K562 (cell line): ENCODE measurements around the gene CLCN6. TPM values are rescaled to one million over a fixed set of nuclear protein-coding genes. Genes with fewer than 3 reads are reported as not detected.
A peak's percentile ranks its signal among the peaks of the same experiment; 100 is the strongest.

Experiments
- ATAC-seq: fragments of 200-7000 bp; cut with Tn5 transposase; 3 replicates; pipeline ENCODE4 v1.9.1; 2020; ENCODE audit warnings: moderate library complexity
- BruUV-seq: library from RNA; stranded (reverse); fragments of 400-500 nt; replicated peaks from 2 replicates; lab custom pipeline; 2021; lab: Mats Ljungman, UMichigan
- CTCF ChIA-PET: fragments of 300-600 bp; formaldehyde crosslinking; extraction: SDS; loops from one replicate; lab custom pipeline; 2021; ENCODE audit warnings: low intra/inter-chr PET ratio; lab: Yijun Ruan, JAX
- POLR2A ChIA-PET: fragments of 300-600, 350-650 bp; sonication (Branson Sonifier 250); formaldehyde crosslinking; extraction: SDS; loops from one replicate; lab custom pipeline; 2021; ENCODE audit warnings: antibody characterized with exemption, inconsistent platforms; lab: Yijun Ruan, JAX
- DNase-seq, 4 experiments: peaks; one replicate each; pipeline versions ENCODE4 v3.0.0 to v3.0.0-alpha.2; 2011 to 2018; ENCODE audit warnings: low spot score in 3 of 4, mixed read lengths in 3 of 4; ENCODE audit errors: extremely low read depth in 1 of 4
- FAIRE-seq: peaks from 2 replicates; lab custom pipeline; 2011; peaks lifted over from hg19 to GRCh38; lab: Jason Lieb, UNC
- H2AFZ ChIP-seq: 2 replicates; pipeline ENCODE4 v1.6.0; 2011; ENCODE audit warnings: low read depth, low read length, control low read depth, inconsistent platforms
- H3K27ac ChIP-seq: fragments of 200-600 bp; 3 replicates; pipeline ENCODE4 v1.8.0; 2011; ENCODE audit warnings: low read depth, mild to moderate bottlenecking, control low read depth, inconsistent platforms, low read length, moderate library complexity, mixed read lengths; ENCODE audit errors: extremely low read depth
- H3K27me3 ChIP-seq, 2 experiments: fragments of 300-600 bp in 1 of 2; 2 replicates in 1 of 2; 3 replicates in 1 of 2; pipeline versions ENCODE4 v1.6.0 to v1.8.0; 2011; ENCODE audit warnings: inconsistent platforms in 2 of 2, low read length in 2 of 2, mild to moderate bottlenecking in 1 of 2, mixed read lengths in 1 of 2, moderate library complexity in 1 of 2; ENCODE audit not compliant: control insufficient read depth in 2 of 2, insufficient read depth in 2 of 2
- H3K36me3 ChIP-seq: fragments of 300-600 bp; 3 replicates; pipeline ENCODE4 v1.8.0; 2011; ENCODE audit warnings: mild to moderate bottlenecking, low read length, inconsistent platforms; ENCODE audit not compliant: control insufficient read depth, insufficient read depth
- H3K4me1 ChIP-seq, 2 experiments: fragments of 200-600 bp in 1 of 2; replicated peaks in 1 of 2; 2 replicates in 1 of 2; 3 replicates in 1 of 2; pipeline versions ENCODE4 v1.5.1 to v1.8.0; 2011; ENCODE audit warnings: inconsistent platforms in 2 of 2, low read length in 2 of 2, mild to moderate bottlenecking in 1 of 2, mixed read lengths in 1 of 2, moderate library complexity in 1 of 2; ENCODE audit not compliant: control insufficient read depth in 2 of 2, insufficient read depth in 2 of 2
- H3K4me2 ChIP-seq: 2 replicates; pipeline ENCODE4 v1.6.1; 2011; ENCODE audit warnings: low read length, control low read depth, inconsistent platforms, mixed read lengths; ENCODE audit not compliant: insufficient read depth
- H3K4me3 ChIP-seq: fragments of 200-600 bp; sonication (generic), shearing (Covaris generic); 2 replicates; pipeline ENCODE4 v1.5.1; 2016; ENCODE audit warnings: control low read depth, inconsistent platforms
- H3K79me2 ChIP-seq: fragments of 200-600 bp; 3 replicates; pipeline ENCODE4 v1.8.0; 2011; ENCODE audit warnings: low read length, inconsistent platforms; ENCODE audit not compliant: control insufficient read depth, insufficient read depth
- H3K9ac ChIP-seq, 2 experiments: 2 replicates each; pipeline versions ENCODE4 v1.6.0 to v1.6.1; 2011; ENCODE audit warnings: low read depth in 2 of 2, low read length in 2 of 2, control low read depth in 1 of 2, inconsistent platforms in 1 of 2, mild to moderate bottlenecking in 1 of 2, mixed read lengths in 1 of 2; ENCODE audit not compliant: insufficient read depth in 1 of 2
- H3K9me1 ChIP-seq: one replicate; pipeline ENCODE4 v1.6.0; 2011; ENCODE audit warnings: inconsistent platforms, mild to moderate bottlenecking, low read length, moderate library complexity; ENCODE audit not compliant: control insufficient read depth, insufficient read depth
- H3K9me3 ChIP-seq: replicated peaks from 2 replicates; pipeline ENCODE4 v1.5.1; 2011; ENCODE audit warnings: low read depth, low read length, inconsistent platforms; ENCODE audit not compliant: control insufficient read depth, insufficient read depth
- H4K20me1 ChIP-seq: replicated peaks from 2 replicates; pipeline ENCODE4 v1.6.1; 2011; ENCODE audit warnings: low read length, inconsistent platforms, mixed read lengths; ENCODE audit not compliant: control insufficient read depth, insufficient read depth
- KLF16 ChIP-seq: IDR thresholded peaks from 2 replicates; pipeline ENCODE4 v1.6.1; 2016; ENCODE audit warnings: antibody characterized with exemption
- POLR2G ChIP-seq: fragments of 200-400 bp; formaldehyde crosslinking; IDR thresholded peaks from 2 replicates; pipeline ENCODE4 v1.6.1; 2017; ENCODE audit warnings: low read depth, mild to moderate bottlenecking, antibody characterized with exemption, low read length, moderate library complexity
- RBFOX2 ChIP-seq: fragments of 200-400 bp; formaldehyde crosslinking; IDR thresholded peaks from 2 replicates; pipeline ENCODE4 v1.6.1; 2017; ENCODE audit warnings: low read depth, mild to moderate bottlenecking, low read length, moderate library complexity
- WGBS: fragments of 100-300 bp; shearing (Covaris generic); methylation state at CpG from one replicate; pipeline ENCODE4 v1.1.6; 2016; ENCODE audit warnings: low coverage, mixed read lengths; ENCODE audit not compliant: insufficient coverage; ENCODE audit errors: missing lambda C conversion rate; 5-methylcytosine and 5-hydroxymethylcytosine counted together
- in situ Hi-C: fragments of 300-500 bp; cut with MboI; formaldehyde crosslinking; loops from 4 replicates; pipeline ENCODE4 v1.15.0; 2018; ENCODE audit warnings: inconsistent platforms, mixed read lengths
- intact Hi-C: fragments of 100-400 bp; cut with micrococcal nuclease; formaldehyde crosslinking; loops from 2 replicates; pipeline ENCODE4 v1.14.2; 2022
- polyA plus RNA-seq, 8 experiments: library from polyadenylated mRNA; depleted of rRNA in 4 of 8; stranded (reverse) in 5 of 8; unstranded in 3 of 8; fragments of >200 nt; fragmentation: Nextera tagmentation in 2 of 8; fragmentation: Illumina TruSeq in 1 of 8; extraction: Ambion mirVana in 2 of 8; extraction: Trizol in 1 of 8; gene quantifications; 2 replicates each; pipeline versions ENCODE4 v1.2.1 to v1.2.3, GENCODE V29; 2011 to 2014; ENCODE audit warnings: inconsistent platforms in 1 of 8, missing spikeins in 1 of 8
- total RNA-seq, 7 experiments: library from RNA; depleted of rRNA in 6 of 7; stranded (reverse); fragments of >200 nt in 6 of 7; fragmentation: Illumina TruSeq in 2 of 7; extraction: Trizol in 2 of 7; gene quantifications; 2 replicates each; pipeline versions ENCODE4 v1.2.1 to v1.2.3, GENCODE V29; 2011 to 2021; ENCODE audit warnings: low replicate concordance in 1 of 7

CLCN6 gene
- total and polyA plus RNA-seq, 9 of the 15 experiments (the other 6 are each of a cell fraction or from before 2014, with no cell fraction given), result 2.0 to 21.8 (median 13.6) TPM

DNA sequence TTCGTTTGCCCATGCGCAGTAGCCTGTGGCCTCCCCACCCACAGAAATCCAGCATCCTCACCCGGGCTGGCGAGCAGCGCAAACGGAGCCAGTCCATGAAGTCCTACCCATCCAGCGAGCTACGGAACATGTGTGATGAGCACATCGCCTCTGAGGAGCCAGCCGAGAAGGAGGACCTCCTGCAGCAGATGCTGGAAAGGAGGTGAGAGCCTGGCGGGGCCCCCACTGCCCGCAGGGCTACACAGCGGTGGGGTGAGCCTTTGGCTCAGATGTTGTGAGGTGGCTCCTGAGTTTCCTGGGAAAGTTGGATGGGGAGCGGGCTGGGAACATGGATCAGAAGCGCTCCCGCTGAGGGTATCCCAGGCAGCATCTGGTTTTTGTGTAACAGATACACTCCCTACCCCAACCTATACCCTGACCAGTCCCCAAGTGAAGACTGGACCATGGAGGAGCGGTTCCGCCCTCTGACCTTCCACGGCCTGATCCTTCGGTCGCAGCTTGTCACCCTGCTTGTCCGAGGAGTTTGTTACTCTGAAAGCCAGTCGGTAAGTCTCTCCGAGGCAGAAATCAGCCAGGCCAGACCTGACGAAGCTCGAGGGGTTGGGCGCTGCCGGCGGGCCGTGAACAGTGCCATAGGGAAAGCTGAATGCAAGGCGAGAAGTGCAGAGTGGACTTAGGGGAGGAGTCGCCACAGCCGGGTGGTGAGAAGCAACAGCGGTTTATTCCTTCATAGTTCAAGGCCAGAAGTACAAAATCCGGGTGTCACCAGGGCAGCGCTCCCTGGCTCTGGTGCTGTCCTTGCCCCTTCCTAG, 31.2 kb downstream of the CLCN6 start:
- no peak for DNase-seq
- H3K27ac ChIP-seq, result no peak overlapping the region
- no peaks in the 10 kb centered on the region for H3K9me3 ChIP-seq
- WGBS, result 88% methylated on average over 34 of the region's 36 CpGs
- no peak overlapping the region for H2AFZ ChIP-seq
- no peak overlapping the region for H3K4me3 ChIP-seq
- H3K27me3 ChIP-seq, result no peaks in the 10 kb centered on the region
- FAIRE-seq, result no peak
- H3K4me1 ChIP-seq, result peaks cover 22 to 35% of the 10 kb centered on the region in 2 experiments
- H3K9me1 ChIP-seq, result no peaks in the 10 kb centered on the region
- ChIA-PET CTCF (interaction anchor here (4.7 kb wide), 1 partner anchor 57 kb away, joined by 93 read pairs; no protein-coding TSS in a partner anchor), POLR2A (interaction anchor here (0.7 to 14.0 kb wide), 6 partner anchors 9 to 72 kb away, joined by 3 to 304 read pairs (median 4); no protein-coding TSS in a partner anchor)
- in situ Hi-C loops, result no loop called here
- intact Hi-C loops, result no loop called here
- no TSS peak for BruUV-seq
- H3K36me3 ChIP-seq, result peaks cover 97% of the 10 kb centered on the region
- ATAC-seq, result no peak
- H4K20me1 ChIP-seq, result no peaks in the 10 kb centered on the region
- H3K4me2 ChIP-seq, result no peak overlapping the region
- H3K9ac ChIP-seq, result peak overlapping the region in 1 of 2 experiments; percentile 18; a peak in 1 of 4 replicates
- TF ChIP-seq KLF16 (no peak), POLR2G (0 out of 2 replicates have a peak, but pooled peaks have one; percentile 31), RBFOX2 (0 out of 2 replicates have a peak, but pooled peaks have one; percentile 15)
- TF ChIP-seq, all 486 proteins: peak for 2
- no peaks in the 10 kb centered on the region for H3K79me2 ChIP-seq
